Fibroblast of lung (primary cell): ENCODE data around the gene TRIM14. TPM values are rescaled to one million over a fixed set of nuclear protein-coding genes. Genes with fewer than 3 reads are reported as not detected.

Experiments
- DNase-seq, 2 donors: peaks; one replicate each; pipeline versions ENCODE4 v3.0.0 to v3.0.0-alpha.2; 2010; ENCODE audit warnings: low read depth in 2 of 2
- H2AFZ ChIP-seq: 2 replicates; pipeline ENCODE4 v1.5.1; 2012; ENCODE audit warnings: low read length, control low read depth, inconsistent platforms
- H3K27ac ChIP-seq: 2 replicates; pipeline ENCODE4 v1.5.1; 2011; ENCODE audit warnings: low read length, control low read depth; ENCODE audit not compliant: insufficient read depth
- H3K27me3 ChIP-seq: 2 replicates; pipeline ENCODE4 v1.5.1; 2011; ENCODE audit warnings: mild to moderate bottlenecking, low read length; ENCODE audit not compliant: control insufficient read depth, insufficient read depth
- H3K36me3 ChIP-seq: 2 replicates; pipeline ENCODE4 v1.5.1; 2011; ENCODE audit warnings: low read length; ENCODE audit not compliant: control insufficient read depth, insufficient read depth
- H3K4me1 ChIP-seq: 2 replicates; pipeline ENCODE4 v1.5.1; 2011; ENCODE audit warnings: low read length; ENCODE audit not compliant: control insufficient read depth, insufficient read depth; ENCODE audit errors: extremely low read depth
- H3K4me2 ChIP-seq: 2 replicates; pipeline ENCODE4 v1.5.1; 2011; ENCODE audit warnings: low read length, control low read depth; ENCODE audit not compliant: insufficient read depth; ENCODE audit errors: extremely low read depth
- H3K4me3 ChIP-seq, 4 experiments: fragments of 200-600 bp in 1 of 4; sonication (generic) in 1 of 4; replicated peaks in 1 of 4; 2 replicates each; pipeline ENCODE4 v1.5.1; 2011 to 2016; ENCODE audit warnings: low read length in 4 of 4, low read depth in 3 of 4, mild to moderate bottlenecking in 3 of 4, control low read depth in 2 of 4, inconsistent platforms in 1 of 4, mixed read lengths in 1 of 4; ENCODE audit not compliant: insufficient read depth in 1 of 4; ENCODE audit errors: control extremely low read depth in 1 of 4
- H3K79me2 ChIP-seq: 2 replicates; pipeline ENCODE4 v1.5.1; 2012; ENCODE audit warnings: mild to moderate bottlenecking, low read length, inconsistent platforms; ENCODE audit not compliant: control insufficient read depth, insufficient read depth
- H3K9ac ChIP-seq: 2 replicates; pipeline ENCODE4 v1.5.1; 2011; ENCODE audit warnings: mild to moderate bottlenecking, low read length, control low read depth; ENCODE audit not compliant: insufficient read depth
- H3K9me3 ChIP-seq: 2 replicates; pipeline ENCODE4 v1.5.1; 2012; ENCODE audit warnings: low read depth, low read length; ENCODE audit not compliant: control insufficient read depth, insufficient read depth
- H4K20me1 ChIP-seq: 2 replicates; pipeline ENCODE4 v1.5.1; 2011; ENCODE audit warnings: low read length; ENCODE audit not compliant: control insufficient read depth, insufficient read depth; ENCODE audit errors: extremely low read depth
- CTCF ChIP-seq, 2 donors: IDR thresholded peaks in 1 of 2; conservative IDR thresholded peaks in 1 of 2; 1 replicate in 1 of 2; 2 replicates in 1 of 2; pipeline ENCODE4 v1.5.1; 2011 to 2012; ENCODE audit warnings: low read length in 2 of 2, control low read depth in 1 of 2, inconsistent platforms in 1 of 2, low read depth in 1 of 2, mild to moderate bottlenecking in 1 of 2
- EZH2 ChIP-seq: IDR thresholded peaks from 2 replicates; pipeline ENCODE4 v1.5.1; 2012; ENCODE audit warnings: low read length, control low read depth, mild to moderate bottlenecking; ENCODE audit errors: missing control alignments
- polyA plus RNA-seq, 2 donors: library from polyadenylated mRNA; depleted of rRNA in 1 of 2; stranded (reverse) in 1 of 2; unstranded in 1 of 2; fragments of >200 nt; gene quantifications; 2 replicates each; pipeline ENCODE4 v1.2.1, GENCODE V29; 2011 to 2012; ENCODE audit warnings: missing spikeins in 1 of 2
- total RNA-seq: library from RNA; depleted of rRNA; stranded (reverse); fragments of >200 nt; gene quantifications from 2 replicates; pipeline ENCODE4 v1.2.1, GENCODE V29; 2014

TRIM14 gene
- total and polyA plus RNA-seq, 2 donors (not counting 1 experiment from before 2014, with no cell fraction given): 7.8 to 8.6 TPM

GRCh38 chr9:98150721-98151120 is 31.7 kb upstream of the TRIM14 start:
- no peak for DNase-seq
- no peak for TF ChIP-seq EZH2
- Histone ChIP-seq H3K79me2 (no peaks in the 10 kb centered on the region), H2AFZ (no peak overlapping the region), H3K4me1 (no peaks in the 10 kb centered on the region), H4K20me1 (no peaks in the 10 kb centered on the region), H3K27me3 (peaks cover 4% of the 10 kb centered on the region), H3K9me3 (no peaks in the 10 kb centered on the region), H3K9ac (no peak overlapping the region), H3K27ac (no peak overlapping the region), H3K4me2 (no peak overlapping the region), H3K4me3 (no peak overlapping the region), H3K36me3 (no peaks in the 10 kb centered on the region)

GRCh38 chr9:98150164-98150563 is 31.1 kb upstream of the TRIM14 start:
- Histone ChIP-seq H3K4me2 (no peak overlapping the region), H3K4me3 (no peak overlapping the region), H3K9me3 (no peaks in the 10 kb centered on the region), H3K9ac (no peak overlapping the region), H3K36me3 (no peaks in the 10 kb centered on the region), H3K27me3 (peaks cover 4% of the 10 kb centered on the region), H3K79me2 (no peaks in the 10 kb centered on the region), H3K4me1 (no peaks in the 10 kb centered on the region), H2AFZ (no peak overlapping the region), H3K27ac (no peak overlapping the region), H4K20me1 (no peaks in the 10 kb centered on the region)
- DNase-seq: no peak
- TF ChIP-seq CTCF (conservative IDR thresholded peaks at IDR 0.05 in 1 of 2, IDR thresholded peaks at IDR 0.05 in 1 of 2; ENCODE audit: low read depth in 1 of 2, low read length in 2 of 2) (no peak), EZH2 (no peak)

- Histone ChIP-seq H2AFZ (no peak overlapping the region), H3K4me3 (no peak overlapping the region), H3K4me2 (no peak overlapping the region), H4K20me1 (no peaks in the 10 kb centered on the region), H3K4me1 (no peaks in the 10 kb centered on the region), H3K9me3 (no peaks in the 10 kb centered on the region), H3K36me3 (no peaks in the 10 kb centered on the region), H3K27me3 (peaks cover 6% of the 10 kb centered on the region), H3K79me2 (no peaks in the 10 kb centered on the region), H3K9ac (no peak overlapping the region), H3K27ac (no peak overlapping the region)
- DNase-seq: no peak
- TF ChIP-seq EZH2 (no peak), CTCF (conservative IDR thresholded peaks at IDR 0.05 in 1 of 2, IDR thresholded peaks at IDR 0.05 in 1 of 2; ENCODE audit: low read depth in 1 of 2, low read length in 2 of 2) (no peak)
These were observed 30.4 kb upstream of the TRIM14 start for GRCh38 chr9:98149422-98149821.
